ENCODE measurements around the gene ISM1.
A peak's percentile ranks its signal among the peaks of the same experiment; 100 is the strongest.

The ISM1 gene

GRCh38 chr20:13259921-13260320 lies 38.8 kb downstream of the ISM1 start:
- DNase-seq = no peak

- DNase-seq = no peak
Measured at GRCh38 chr20:13260650-13261279, 39.7 kb downstream of the ISM1 start.

GRCh38 chr20:13261460-13262301 lies 40.6 kb downstream of the ISM1 start:
- DNase-seq = peak; percentile 61

- DNase-seq = no peak
Measured at GRCh38 chr20:13262302-13262650, 41.2 kb downstream of the ISM1 start.

GRCh38 chr20:13262671-13263360 lies 41.7 kb downstream of the ISM1 start:
- DNase-seq = peak; percentile 19

GRCh38 chr20:13263451-13263850 lies 42.4 kb downstream of the ISM1 start:
- DNase-seq = no peak

- no peak for DNase-seq
Measured at GRCh38 chr20:13264907-13265306, 43.8 kb downstream of the ISM1 start.

- DNase-seq = no peak
Measured at GRCh38 chr20:13265941-13266340, 44.9 kb downstream of the ISM1 start.

- no peak for DNase-seq
Measured at GRCh38 chr20:13267231-13267630, 46.2 kb downstream of the ISM1 start.

GRCh38 chr20:13268953-13269352 lies 47.9 kb downstream of the ISM1 start:
- DNase-seq = no peak

- no peak for DNase-seq
Measured at GRCh38 chr20:13270211-13270610, 49.1 kb downstream of the ISM1 start.

- no peak for DNase-seq
Measured at GRCh38 chr20:13271098-13271497, 50.0 kb downstream of the ISM1 start.

GRCh38 chr20:13271977-13272975 lies 51.2 kb downstream of the ISM1 start:
- no peak for DNase-seq

- DNase-seq = peak; percentile 37
Measured at GRCh38 chr20:13274275-13274861, 53.3 kb downstream of the ISM1 start.

- no peak for DNase-seq
Measured at GRCh38 chr20:13276945-13277541, 56.0 kb downstream of the ISM1 start.

- no peak for DNase-seq
Measured at GRCh38 chr20:13277663-13278295, 56.7 kb downstream of the ISM1 start.

- DNase-seq = no peak
Measured at GRCh38 chr20:13278812-13279570, 57.9 kb downstream of the ISM1 start.

- no peak for DNase-seq
Measured at GRCh38 chr20:13280609-13281324, 59.7 kb downstream of the ISM1 start.

- no peak for DNase-seq
Measured at GRCh38 chr20:13283869-13284829, 63.1 kb downstream of the ISM1 start.
